ENCODE measurements around the gene DLX2. TPM values are rescaled to one million over a fixed set of nuclear protein-coding genes. Genes with fewer than 3 reads are reported as not detected.

The DLX2 gene
- total RNA-seq, 1 donor: 0.36 TPM

GRCh38 chr2:172084395-172084644 is 18.4 kb downstream of the DLX2 start:
- peak; percentile 80 for DNase-seq (ENCODE audit: insufficient read length, low spot score, missing footprints)
- TF ChIP-seq CTCF (IDR thresholded peaks at IDR 0.05; ENCODE audit: extremely low read depth, low read depth, low read length): no peak
- Histone ChIP-seq H4K20me1 (ENCODE audit: insufficient read depth, low read length) (no peaks in the 10 kb centered on the region), H3K27me3 (ENCODE audit: insufficient read depth, low read length) (peaks cover 24% of the 10 kb centered on the region), H3K4me3 (ENCODE audit: insufficient read depth, low read length) (peak overlapping the region; percentile 78), H3K4me1 (ENCODE audit: insufficient read depth, low read length) (peaks cover 35% of the 10 kb centered on the region), H3K9me3 (ENCODE audit: low read depth, low read length) (no peaks in the 10 kb centered on the region), H3K4me2 (ENCODE audit: insufficient read depth, low read length) (peak overlapping the region; percentile 93), H3K27ac (ENCODE audit: low read depth, low read length) (peak overlapping the region; percentile 48), H3K36me3 (ENCODE audit: insufficient read depth, low read length) (peaks cover 3% of the 10 kb centered on the region), H3K79me2 (ENCODE audit: insufficient read depth, low read length) (peaks cover 17% of the 10 kb centered on the region), H2AFZ (ENCODE audit: low read length) (peak overlapping the region; percentile 89)

DNA sequence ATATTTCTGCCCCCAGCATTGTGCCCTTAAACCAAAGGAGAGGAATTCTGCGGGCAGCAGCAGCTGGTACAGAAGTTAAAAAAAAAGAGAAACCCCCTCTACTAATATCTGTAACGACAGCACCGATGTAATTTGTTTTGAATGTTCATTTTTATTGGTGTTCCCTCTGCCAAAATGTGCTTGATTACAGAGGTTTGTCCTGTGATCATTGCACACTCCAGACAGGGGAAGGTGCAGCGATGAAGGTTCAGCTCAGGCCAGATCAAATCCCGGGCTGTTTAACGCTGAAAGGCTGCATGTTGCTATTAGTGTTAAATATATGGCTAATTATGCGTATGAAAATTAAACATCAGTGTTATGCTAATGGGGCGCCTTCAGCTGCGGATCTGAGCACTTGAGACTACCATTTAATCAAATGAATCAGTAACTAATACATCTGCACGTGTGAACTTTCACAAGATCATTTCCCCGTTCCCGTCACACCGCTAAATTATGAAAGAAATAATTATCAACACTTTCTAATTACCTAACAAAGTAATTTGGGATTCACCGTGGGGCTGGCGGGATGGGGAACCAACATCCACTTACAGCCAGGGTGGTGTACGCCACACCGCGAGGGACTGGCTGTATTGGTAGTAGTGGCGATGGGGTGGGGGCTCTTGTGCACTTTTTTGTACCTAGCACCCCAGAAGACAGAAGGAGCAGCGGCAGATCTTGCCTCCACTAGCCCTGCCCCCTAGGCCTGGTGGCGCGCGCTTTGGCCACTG is 18.9 kb downstream of the DLX2 start:
- Histone ChIP-seq H3K4me1 (ENCODE audit: insufficient read depth, low read length) (peaks cover 35% of the 10 kb centered on the region), H3K27me3 (ENCODE audit: insufficient read depth, low read length) (peaks cover 24% of the 10 kb centered on the region), H3K9me3 (ENCODE audit: low read depth, low read length) (no peaks in the 10 kb centered on the region), H3K79me2 (ENCODE audit: insufficient read depth, low read length) (peaks cover 17% of the 10 kb centered on the region), H3K27ac (ENCODE audit: low read depth, low read length) (peak overlapping the region; percentile 48), H2AFZ (ENCODE audit: low read length) (peak overlapping the region; percentile 91), H3K4me2 (ENCODE audit: insufficient read depth, low read length) (peak overlapping the region; percentile 93), H4K20me1 (ENCODE audit: insufficient read depth, low read length) (no peaks in the 10 kb centered on the region), H3K4me3 (ENCODE audit: insufficient read depth, low read length) (peak overlapping the region; percentile 78), H3K36me3 (ENCODE audit: insufficient read depth, low read length) (peaks cover 3% of the 10 kb centered on the region)
- DNase-seq (ENCODE audit: insufficient read length, low spot score, missing footprints): peak; percentile 18
- no peak for TF ChIP-seq CTCF (IDR thresholded peaks at IDR 0.05; ENCODE audit: extremely low read depth, low read depth, low read length)

DNA sequence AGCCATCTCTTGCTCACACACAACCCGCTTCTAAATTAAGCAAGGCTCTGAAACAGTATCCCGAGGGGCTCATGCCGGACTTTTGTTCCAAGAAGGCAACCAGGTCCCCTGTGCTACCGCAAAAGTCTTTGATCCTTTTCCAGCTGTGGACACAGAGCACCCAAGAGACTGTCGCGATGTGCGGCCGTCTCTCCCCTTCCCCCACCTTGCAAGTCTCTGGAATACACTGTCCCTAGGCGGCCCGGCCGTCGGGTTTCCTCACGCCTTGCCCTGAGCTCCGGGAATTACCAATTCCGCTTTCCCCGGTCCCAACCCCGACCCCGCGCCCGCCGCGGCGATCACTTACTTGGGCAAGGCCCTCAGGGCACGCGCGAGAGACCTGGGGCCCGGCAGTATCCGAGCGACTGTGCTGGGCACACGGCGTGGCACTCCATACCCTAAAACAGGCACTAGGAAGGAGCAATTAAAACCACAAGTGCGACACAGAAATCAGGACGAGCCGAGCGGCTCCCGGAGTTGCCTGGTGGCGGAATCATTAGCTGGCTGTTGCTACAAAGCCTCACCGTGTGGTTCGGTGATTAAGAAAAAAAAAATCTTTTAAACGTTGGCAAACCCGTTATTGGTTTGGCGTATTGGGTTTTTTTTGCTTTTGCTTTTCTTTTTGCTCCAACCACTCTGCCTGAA is 19.6 kb downstream of the DLX2 start:
- no peaks in the 10 kb centered on the region for H3K36me3 ChIP-seq (ENCODE audit: insufficient read depth, low read length)
- peak; percentile 93 for DNase-seq (ENCODE audit: insufficient read length, low spot score, missing footprints)
- peak overlapping the region; percentile 23 for H3K27ac ChIP-seq (ENCODE audit: low read depth, low read length)
- no peaks in the 10 kb centered on the region for H4K20me1 ChIP-seq (ENCODE audit: insufficient read depth, low read length)
- peaks cover 23% of the 10 kb centered on the region for H3K27me3 ChIP-seq (ENCODE audit: insufficient read depth, low read length)
- H3K4me2 ChIP-seq (ENCODE audit: insufficient read depth, low read length): peak overlapping the region; percentile 93
- no peak for TF ChIP-seq CTCF (IDR thresholded peaks at IDR 0.05; ENCODE audit: extremely low read depth, low read depth, low read length)
- H3K4me3 ChIP-seq (ENCODE audit: insufficient read depth, low read length): peak overlapping the region; percentile 78
- no peaks in the 10 kb centered on the region for H3K9me3 ChIP-seq (ENCODE audit: low read depth, low read length)
- H2AFZ ChIP-seq (ENCODE audit: low read length): peak overlapping the region; percentile 91
- H3K4me1 ChIP-seq (ENCODE audit: insufficient read depth, low read length): peaks cover 35% of the 10 kb centered on the region
- peaks cover 17% of the 10 kb centered on the region for H3K79me2 ChIP-seq (ENCODE audit: insufficient read depth, low read length)

Data from osteoblast (primary cell).